ENCODE results near the gene IL17REL. TPM values are rescaled to one million over a fixed set of nuclear protein-coding genes. Genes with fewer than 3 reads are reported as not detected.

Gene IL17REL
- total and polyA plus RNA-seq, 2 of the 13 experiments (the other 11 are each of a cell fraction or from before 2014, with no cell fraction given), result not detected

DNA sequence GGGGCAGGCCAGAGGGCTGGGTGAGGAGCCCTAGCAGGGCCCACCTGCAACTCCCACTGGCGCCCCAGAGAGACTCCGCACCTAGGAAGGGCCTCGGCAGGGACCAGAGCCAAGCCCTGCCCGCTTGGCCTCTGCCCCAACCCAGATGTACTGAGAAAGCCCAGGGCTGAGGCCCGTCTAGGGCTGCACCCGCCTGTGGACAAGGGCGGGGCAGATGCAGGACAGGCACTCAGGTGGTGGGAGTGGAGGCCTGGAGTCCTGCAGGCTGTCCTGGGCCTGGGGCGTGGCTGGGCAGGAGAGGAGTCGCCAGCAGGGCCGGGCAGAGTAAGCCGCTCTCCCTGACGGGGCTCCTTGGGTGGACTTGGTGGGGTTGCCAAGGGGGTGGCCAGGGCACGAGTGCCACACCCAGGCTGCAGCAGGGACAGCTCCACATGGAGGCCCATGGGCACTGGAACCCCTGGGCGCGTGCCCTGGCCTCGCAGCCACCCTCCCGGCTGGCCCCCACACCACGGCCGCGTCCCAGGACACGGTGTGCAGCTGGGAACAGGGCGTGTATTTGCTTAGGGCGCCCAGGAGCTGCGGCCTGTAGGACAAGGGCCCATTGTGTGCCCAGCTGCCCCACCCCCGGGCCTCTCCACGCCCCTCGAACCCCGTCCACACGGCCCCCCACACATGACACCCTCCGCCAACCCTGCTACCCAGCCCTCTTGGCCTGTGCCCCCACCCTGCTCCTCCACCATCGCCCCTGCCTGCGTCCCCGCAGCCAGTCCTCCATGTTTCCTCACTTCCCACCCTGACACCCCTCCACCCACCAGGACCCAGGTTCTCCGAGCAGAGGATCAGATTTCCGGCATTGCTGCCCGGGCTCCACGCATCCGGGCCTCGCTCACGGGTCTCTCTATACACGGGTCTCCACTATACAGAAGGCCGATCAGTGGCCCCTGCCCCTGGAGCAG is 63.3 kb downstream of the IL17REL start (continued):
- TF ChIP-seq SPEN (CRISPR knock-in tag; IDR thresholded peaks at IDR 0.05; ENCODE audit: low read depth), result peak; percentile 42; the same call in 1 of the 2 replicates
- peak; percentile 81 for TF ChIP-seq SALL1 (CRISPR knock-in tag; IDR thresholded peaks at IDR 0.05)
- TF ChIP-seq ZNF781 (CRISPR knock-in tag; IDR thresholded peaks at IDR 0.05; ENCODE audit: borderline replicate concordance, not compliant biosample characterization), result no peak
- TF ChIP-seq ZNF777 (CRISPR knock-in tag; IDR thresholded peaks at IDR 0.05), result peak; percentile 88
- TF ChIP-seq, protein P1, sequence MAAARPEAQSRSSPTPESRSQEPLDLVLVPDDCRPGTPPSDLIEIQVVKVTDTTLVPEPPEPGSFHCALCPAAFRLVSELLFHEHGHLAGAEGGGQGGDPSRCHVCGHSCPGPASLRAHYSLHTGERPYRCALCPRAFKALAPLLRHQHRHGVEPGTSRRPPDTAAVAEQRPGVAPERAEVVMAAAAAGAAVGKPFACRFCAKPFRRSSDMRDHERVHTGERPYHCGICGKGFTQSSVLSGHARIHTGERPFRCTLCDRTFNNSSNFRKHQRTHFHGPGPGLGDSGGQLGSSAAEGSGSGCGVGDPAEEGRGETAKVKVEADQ (CRISPR knock-in tag; IDR thresholded peaks at IDR 0.05; ENCODE audit: borderline replicate concordance), result no peak
- no peak for TF ChIP-seq ZNF44 (CRISPR knock-in tag; IDR thresholded peaks at IDR 0.05)
- TF ChIP-seq, protein P2, sequence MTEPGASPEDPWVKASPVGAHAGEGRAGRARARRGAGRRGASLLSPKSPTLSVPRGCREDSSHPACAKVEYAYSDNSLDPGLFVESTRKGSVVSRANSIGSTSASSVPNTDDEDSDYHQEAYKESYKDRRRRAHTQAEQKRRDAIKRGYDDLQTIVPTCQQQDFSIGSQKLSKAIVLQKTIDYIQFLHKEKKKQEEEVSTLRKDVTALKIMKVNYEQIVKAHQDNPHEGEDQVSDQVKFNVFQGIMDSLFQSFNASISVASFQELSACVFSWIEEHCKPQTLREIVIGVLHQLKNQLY (CRISPR knock-in tag; IDR thresholded peaks at IDR 0.05), result no peak
- TF ChIP-seq RFX3 (CRISPR knock-in tag; IDR thresholded peaks at IDR 0.05), result no peak; the same call in 1 of the 2 replicates
- TF ChIP-seq, protein P3, sequence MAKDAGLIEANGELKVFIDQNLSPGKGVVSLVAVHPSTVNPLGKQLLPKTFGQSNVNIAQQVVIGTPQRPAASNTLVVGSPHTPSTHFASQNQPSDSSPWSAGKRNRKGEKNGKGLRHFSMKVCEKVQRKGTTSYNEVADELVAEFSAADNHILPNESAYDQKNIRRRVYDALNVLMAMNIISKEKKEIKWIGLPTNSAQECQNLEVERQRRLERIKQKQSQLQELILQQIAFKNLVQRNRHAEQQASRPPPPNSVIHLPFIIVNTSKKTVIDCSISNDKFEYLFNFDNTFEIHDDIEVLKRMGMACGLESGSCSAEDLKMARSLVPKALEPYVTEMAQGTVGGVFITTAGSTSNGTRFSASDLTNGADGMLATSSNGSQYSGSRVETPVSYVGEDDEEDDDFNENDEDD (CRISPR knock-in tag; IDR thresholded peaks at IDR 0.05; ENCODE audit: borderline replicate concordance), result peak; percentile 76; the same call in 1 of the 2 replicates
- peak; percentile 43; the same call in 1 of the 2 replicates for TF ChIP-seq ZNF33B (CRISPR knock-in tag; IDR thresholded peaks at IDR 0.05)
- TF ChIP-seq, protein P4, sequence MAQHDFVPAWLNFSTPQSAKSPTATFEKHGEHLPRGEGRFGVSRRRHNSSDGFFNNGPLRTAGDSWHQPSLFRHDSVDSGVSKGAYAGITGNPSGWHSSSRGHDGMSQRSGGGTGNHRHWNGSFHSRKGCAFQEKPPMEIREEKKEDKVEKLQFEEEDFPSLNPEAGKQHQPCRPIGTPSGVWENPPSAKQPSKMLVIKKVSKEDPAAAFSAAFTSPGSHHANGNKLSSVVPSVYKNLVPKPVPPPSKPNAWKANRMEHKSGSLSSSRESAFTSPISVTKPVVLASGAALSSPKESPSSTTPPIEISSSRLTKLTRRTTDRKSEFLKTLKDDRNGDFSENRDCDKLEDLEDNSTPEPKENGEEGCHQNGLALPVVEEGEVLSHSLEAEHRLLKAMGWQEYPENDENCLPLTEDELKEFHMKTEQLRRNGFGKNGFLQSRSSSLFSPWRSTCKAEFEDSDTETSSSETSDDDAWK (CRISPR knock-in tag; IDR thresholded peaks at IDR 0.05), result no peak
- 0 out of 2 replicates have a peak, but pooled peaks have one; percentile 26 for TF ChIP-seq RCOR2 (CRISPR knock-in tag; IDR thresholded peaks at IDR 0.05)
- TF ChIP-seq ZNF724P (CRISPR knock-in tag; IDR thresholded peaks at IDR 0.05; ENCODE audit: borderline replicate concordance), result no peak
- TF ChIP-seq ZNF746 (CRISPR knock-in tag; IDR thresholded peaks at IDR 0.05), result peak; percentile 89
- no peak for TF ChIP-seq RAD21 (CRISPR knock-in tag; IDR thresholded peaks at IDR 0.05)
- TF ChIP-seq, protein P5, sequence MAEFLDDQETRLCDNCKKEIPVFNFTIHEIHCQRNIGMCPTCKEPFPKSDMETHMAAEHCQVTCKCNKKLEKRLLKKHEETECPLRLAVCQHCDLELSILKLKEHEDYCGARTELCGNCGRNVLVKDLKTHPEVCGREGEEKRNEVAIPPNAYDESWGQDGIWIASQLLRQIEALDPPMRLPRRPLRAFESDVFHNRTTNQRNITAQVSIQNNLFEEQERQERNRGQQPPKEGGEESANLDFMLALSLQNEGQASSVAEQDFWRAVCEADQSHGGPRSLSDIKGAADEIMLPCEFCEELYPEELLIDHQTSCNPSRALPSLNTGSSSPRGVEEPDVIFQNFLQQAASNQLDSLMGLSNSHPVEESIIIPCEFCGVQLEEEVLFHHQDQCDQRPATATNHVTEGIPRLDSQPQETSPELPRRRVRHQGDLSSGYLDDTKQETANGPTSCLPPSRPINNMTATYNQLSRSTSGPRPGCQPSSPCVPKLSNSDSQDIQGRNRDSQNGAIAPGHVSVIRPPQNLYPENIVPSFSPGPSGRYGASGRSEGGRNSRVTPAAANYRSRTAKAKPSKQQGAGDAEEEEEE (CRISPR knock-in tag; IDR thresholded peaks at IDR 0.05; ENCODE audit: borderline replicate concordance), result no peak
- no peak for TF ChIP-seq MAFF (IDR thresholded peaks at IDR 0.05; ENCODE audit: low read depth, low read length)
- no peak for TF ChIP-seq BHLHE40 (IDR thresholded peaks at IDR 0.05; ENCODE audit: low read length)
- TF ChIP-seq, protein P6, sequence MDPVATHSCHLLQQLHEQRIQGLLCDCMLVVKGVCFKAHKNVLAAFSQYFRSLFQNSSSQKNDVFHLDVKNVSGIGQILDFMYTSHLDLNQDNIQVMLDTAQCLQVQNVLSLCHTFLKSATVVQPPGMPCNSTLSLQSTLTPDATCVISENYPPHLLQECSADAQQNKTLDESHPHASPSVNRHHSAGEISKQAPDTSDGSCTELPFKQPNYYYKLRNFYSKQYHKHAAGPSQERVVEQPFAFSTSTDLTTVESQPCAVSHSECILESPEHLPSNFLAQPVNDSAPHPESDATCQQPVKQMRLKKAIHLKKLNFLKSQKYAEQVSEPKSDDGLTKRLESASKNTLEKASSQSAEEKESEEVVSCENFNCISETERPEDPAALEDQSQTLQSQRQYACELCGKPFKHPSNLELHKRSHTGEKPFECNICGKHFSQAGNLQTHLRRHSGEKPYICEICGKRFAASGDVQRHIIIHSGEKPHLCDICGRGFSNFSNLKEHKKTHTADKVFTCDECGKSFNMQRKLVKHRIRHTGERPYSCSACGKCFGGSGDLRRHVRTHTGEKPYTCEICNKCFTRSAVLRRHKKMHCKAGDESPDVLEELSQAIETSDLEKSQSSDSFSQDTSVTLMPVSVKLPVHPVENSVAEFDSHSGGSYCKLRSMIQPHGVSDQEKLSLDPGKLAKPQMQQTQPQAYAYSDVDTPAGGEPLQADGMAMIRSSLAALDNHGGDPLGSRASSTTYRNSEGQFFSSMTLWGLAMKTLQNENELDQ (CRISPR knock-in tag; IDR thresholded peaks at IDR 0.05; ENCODE audit: borderline replicate concordance), result no peak
- TF ChIP-seq HOXA5 (CRISPR knock-in tag; IDR thresholded peaks at IDR 0.05), result peak; percentile 40; the same call in 1 of the 2 replicates

Measured in HepG2 (cell line).